Ascending aorta (tissue), 2 donors: ENCODE measurements around the gene USP54. TPM values are rescaled to one million over a fixed set of nuclear protein-coding genes. Genes with fewer than 3 reads are reported as not detected.

Experiments used
- DNase-seq, 2 donors: peaks; one replicate each; pipeline ENCODE4 v3.0.0-alpha.2; 2019; ENCODE audit warnings: low spot score in 2 of 2
- H3K27ac ChIP-seq, 2 donors: fragments of 200-600 bp; sonication (generic); one replicate each; pipeline ENCODE4 v1.5.1; 2016 to 2017; ENCODE audit warnings: mild to moderate bottlenecking in 1 of 2
- H3K27me3 ChIP-seq: fragments of 200-600 bp; sonication (generic); one replicate; pipeline ENCODE4 v1.5.1; 2017
- H3K36me3 ChIP-seq, 2 donors: fragments of 200-600 bp; sonication (generic); one replicate each; pipeline ENCODE4 v1.5.1; 2016
- H3K4me1 ChIP-seq, 2 donors: fragments of 200-600 bp; sonication (generic); one replicate each; pipeline ENCODE4 v1.5.1; 2016 to 2017; ENCODE audit warnings: mild to moderate bottlenecking in 1 of 2
- H3K4me3 ChIP-seq, 2 donors: fragments of 200-600 bp; sonication (generic); one replicate each; pipeline ENCODE4 v1.5.1; 2016 to 2017; ENCODE audit warnings: mild to moderate bottlenecking in 1 of 2
- H3K9me3 ChIP-seq, 2 donors: fragments of 200-600 bp; sonication (generic); one replicate each; pipeline ENCODE4 v1.5.1; 2016
- CTCF ChIP-seq, 3 experiments: fragments of 200-600 bp in 2 of 3; fragments of 450-650 bp in 1 of 3; sonication (generic) in 2 of 3; IDR thresholded peaks; one replicate each; pipeline ENCODE4 v1.5.1; 2016 to 2019; ENCODE audit warnings: antibody characterized with exemption in 3 of 3, mild to moderate bottlenecking in 1 of 3, moderate library complexity in 1 of 3
- intact Hi-C: fragments of 100-400 bp; cut with DNase I; formaldehyde crosslinking; loops from one replicate; pipeline ENCODE4 v1.15.1; 2023
- total RNA-seq: library from RNA; depleted of rRNA; stranded (reverse); fragments of >200 nt; gene quantifications from one replicate; pipeline ENCODE4 v1.1.0, GENCODE V29; 2016

USP54 gene
- total RNA-seq, 1 donor from 2014 or later, result 172 TPM

DNA sequence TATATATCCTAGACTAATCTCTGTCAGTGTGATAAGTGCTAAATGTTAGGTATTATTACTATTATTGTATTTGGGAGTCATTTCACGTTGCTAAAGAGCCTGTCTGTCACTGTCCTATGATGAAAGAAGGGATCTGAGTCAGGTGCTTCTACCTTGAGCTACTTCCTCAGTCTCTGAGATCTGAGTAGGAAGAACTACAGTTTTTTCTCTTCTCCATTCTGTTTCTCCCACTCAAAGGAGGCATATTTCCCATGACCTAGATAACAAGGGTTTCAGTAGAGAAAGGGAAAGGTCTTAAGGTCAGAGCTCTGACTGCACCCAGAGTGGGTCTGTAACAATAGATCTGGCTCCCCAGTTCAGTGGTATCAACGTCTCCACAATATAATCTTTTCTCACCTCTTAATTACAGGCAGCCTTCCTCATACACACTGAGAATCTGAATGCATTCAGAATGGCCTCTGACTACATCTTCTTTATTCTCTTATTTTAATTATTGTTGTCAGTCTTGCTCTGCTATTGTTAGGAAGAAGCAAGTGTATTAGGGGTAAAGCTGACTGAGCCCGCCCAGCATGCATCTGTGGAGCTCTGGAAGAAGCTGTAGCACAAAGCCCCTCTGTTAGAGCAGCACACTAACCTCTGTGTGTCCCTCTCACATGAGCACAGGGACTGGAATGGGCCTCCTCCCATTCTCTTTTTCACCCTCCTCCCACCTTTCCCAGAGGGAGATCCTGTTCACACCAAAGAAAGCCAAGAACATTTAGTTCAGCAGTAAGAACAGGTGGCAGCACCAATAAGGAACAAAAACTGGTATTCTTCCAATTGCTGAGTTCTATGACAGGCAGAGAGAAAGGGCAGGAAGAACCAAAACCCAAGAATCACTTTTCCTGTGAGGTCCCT, 38.1 kb downstream of the USP54 start:
- no peaks in the 10 kb centered on the region for H3K27me3 ChIP-seq
- H3K4me3 ChIP-seq, result no peak overlapping the region
- no peaks in the 10 kb centered on the region for H3K4me1 ChIP-seq
- peaks cover 0 to 3% of the 10 kb centered on the region in 2 donors for H3K36me3 ChIP-seq
- H3K27ac ChIP-seq, result peak overlapping the region in 1 of 2 donors; percentile 7
- H3K9me3 ChIP-seq, result no peaks in the 10 kb centered on the region
- TF ChIP-seq CTCF (IDR thresholded peaks at IDR 0.05), result no peak
- intact Hi-C loops, result no loop called here
- DNase-seq, result no peak

- intact Hi-C loops, result no loop called here
- Histone ChIP-seq H3K9me3 (no peaks in the 10 kb centered on the region), H3K27ac (no peak overlapping the region), H3K4me1 (no peaks in the 10 kb centered on the region), H3K36me3 (no peaks in the 10 kb centered on the region), H3K27me3 (no peaks in the 10 kb centered on the region), H3K4me3 (no peak overlapping the region)
- no peak for DNase-seq
- no peak for TF ChIP-seq CTCF (IDR thresholded peaks at IDR 0.05)
These were observed 39.6 kb downstream of the USP54 start for GRCh38 chr10:73551515-73551914.

- Histone ChIP-seq H3K36me3 (peaks cover 7 to 21% of the 10 kb centered on the region in 2 donors), H3K27me3 (no peaks in the 10 kb centered on the region), H3K4me3 (no peak overlapping the region), H3K4me1 (no peaks in the 10 kb centered on the region), H3K27ac (no peak overlapping the region), H3K9me3 (no peaks in the 10 kb centered on the region)
- no peak for DNase-seq
- intact Hi-C loops, result no loop called here
- no peak for TF ChIP-seq CTCF (IDR thresholded peaks at IDR 0.05)
These were observed 45.8 kb downstream of the USP54 start for GRCh38 chr10:73545357-73545756.

DNA sequence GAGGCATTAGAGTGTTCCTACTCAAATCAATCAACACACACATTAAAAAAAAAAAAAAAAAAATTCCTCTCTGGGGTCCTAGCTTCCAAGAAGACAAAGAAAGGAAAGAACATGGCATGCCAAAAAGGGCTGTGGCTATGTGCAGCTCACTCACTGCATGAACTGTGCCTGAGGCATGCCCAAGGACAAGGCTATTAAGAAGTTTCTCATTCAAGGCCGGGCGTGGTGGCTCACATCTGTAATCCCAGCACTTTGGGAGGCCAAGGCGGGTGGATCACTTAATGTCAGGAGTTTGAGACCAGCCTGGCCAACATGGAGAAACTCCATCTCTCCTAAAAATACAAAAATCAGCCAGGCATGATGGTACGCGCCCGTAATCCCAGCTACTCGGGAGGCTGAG, 53.4 kb downstream of the USP54 start:
- TF ChIP-seq CTCF (IDR thresholded peaks at IDR 0.05), result no peak
- no peak overlapping the region for H3K4me3 ChIP-seq
- H3K9me3 ChIP-seq, result no peaks in the 10 kb centered on the region
- H3K27ac ChIP-seq, result no peak overlapping the region
- H3K27me3 ChIP-seq, result no peaks in the 10 kb centered on the region
- H3K36me3 ChIP-seq, result peaks cover 12 to 37% of the 10 kb centered on the region in 2 donors
- no peak for DNase-seq
- no peaks in the 10 kb centered on the region for H3K4me1 ChIP-seq
- intact Hi-C loops, result no loop called here

GRCh38 chr10:73537288-73537687, 53.9 kb downstream of the USP54 start:
- H3K9me3 ChIP-seq, result no peaks in the 10 kb centered on the region
- no peak for TF ChIP-seq CTCF (IDR thresholded peaks at IDR 0.05)
- no peak for DNase-seq
- H3K4me1 ChIP-seq, result no peaks in the 10 kb centered on the region
- H3K36me3 ChIP-seq, result peaks cover 12 to 33% of the 10 kb centered on the region in 2 donors
- intact Hi-C loops, result no loop called here
- H3K27ac ChIP-seq, result no peak overlapping the region
- no peaks in the 10 kb centered on the region for H3K27me3 ChIP-seq
- H3K4me3 ChIP-seq, result no peak overlapping the region
